Measurements from ENCODE around the gene C11orf52. TPM values are rescaled to one million over a fixed set of nuclear protein-coding genes. Genes with fewer than 3 reads are reported as not detected.

C11orf52 gene
- total RNA-seq, 1 experiment from 2014 or later = 2.0 TPM

GRCh38 chr11:111913997-111914396 lies 4.7 kb upstream of the C11orf52 start:
- no peak for DNase-seq (ENCODE audit: unreplicated experiment)
- no peaks in the 10 kb centered on the region for H3K27me3 Mint-ChIP-seq (ENCODE audit: insufficient read depth, unreplicated experiment)
- H3K4me3 Mint-ChIP-seq (ENCODE audit: unreplicated experiment) = no peak overlapping the region
- TF ChIP-seq CTCF (IDR thresholded peaks at IDR 0.05; ENCODE audit: unreplicated experiment) = no peak
- no peak overlapping the region for H3K27ac Mint-ChIP-seq (ENCODE audit: low read depth, unreplicated experiment)
- intact Hi-C loops (cut with micrococcal nuclease) = no loop called here
- no TSS peak for BruUV-seq (replicated peaks)
- POLR2A ChIA-PET = interaction anchor here (0.6 to 4.6 kb wide), 3 partner anchors 13 to 34 kb away, joined by 4 to 41 read pairs (median 12); partner anchors contain the start of genes CFAP68 and FDXACB1
- H3K4me1 Mint-ChIP-seq (ENCODE audit: insufficient read depth, unreplicated experiment) = peaks cover 29% of the 10 kb centered on the region
- H3K36me3 Mint-ChIP-seq (ENCODE audit: insufficient read depth, unreplicated experiment) = peaks cover 3% of the 10 kb centered on the region
- H3K9me3 Mint-ChIP-seq (ENCODE audit: unreplicated experiment) = no peaks in the 10 kb centered on the region
- CTCF ChIA-PET = interaction anchor here (1.2 to 1.9 kb wide), 2 partner anchors 37 to 68 kb away, joined by 3 to 9 read pairs; no protein-coding TSS in a partner anchor

- no peak for DNase-seq (ENCODE audit: unreplicated experiment)
- no TSS peak for BruUV-seq (replicated peaks)
- Mint-ChIP-seq H3K27me3 (ENCODE audit: insufficient read depth, unreplicated experiment) (no peaks in the 10 kb centered on the region), H3K36me3 (ENCODE audit: insufficient read depth, unreplicated experiment) (peaks cover 4% of the 10 kb centered on the region), H3K4me3 (ENCODE audit: unreplicated experiment) (no peak overlapping the region), H3K4me1 (ENCODE audit: insufficient read depth, unreplicated experiment) (peaks cover 17% of the 10 kb centered on the region), H3K9me3 (ENCODE audit: unreplicated experiment) (no peaks in the 10 kb centered on the region), H3K27ac (ENCODE audit: low read depth, unreplicated experiment) (no peak overlapping the region)
- POLR2A ChIA-PET = interaction anchor here (1.1 kb wide), 1 partner anchor 45 kb away, joined by 3 read pairs; the partner anchor contains the start of gene ALG9
- CTCF ChIA-PET = no interaction called here
- intact Hi-C loops (cut with micrococcal nuclease) = no loop called here
- TF ChIP-seq CTCF (IDR thresholded peaks at IDR 0.05; ENCODE audit: unreplicated experiment) = no peak
Observed at GRCh38 chr11:111916768-111917167, 1.9 kb upstream of the C11orf52 start.

GRCh38 chr11:111917312-111917711 lies 1.4 kb upstream of the C11orf52 start:
- no peak for TF ChIP-seq CTCF (IDR thresholded peaks at IDR 0.05; ENCODE audit: unreplicated experiment)
- Mint-ChIP-seq H3K27me3 (ENCODE audit: insufficient read depth, unreplicated experiment) (no peaks in the 10 kb centered on the region), H3K4me3 (ENCODE audit: unreplicated experiment) (no peak overlapping the region), H3K27ac (ENCODE audit: low read depth, unreplicated experiment) (no peak overlapping the region), H3K9me3 (ENCODE audit: unreplicated experiment) (no peaks in the 10 kb centered on the region), H3K36me3 (ENCODE audit: insufficient read depth, unreplicated experiment) (peaks cover 4% of the 10 kb centered on the region), H3K4me1 (ENCODE audit: insufficient read depth, unreplicated experiment) (peaks cover 11% of the 10 kb centered on the region)
- ChIA-PET CTCF (no interaction called here), POLR2A (interaction anchor here (0.6 to 2.1 kb wide), 3 partner anchors 9 to 46 kb away, joined by 3 to 17 read pairs (median 3); partner anchors contain the start of gene ALG9)
- intact Hi-C loops (cut with micrococcal nuclease) = no loop called here
- BruUV-seq (replicated peaks) = no TSS peak
- DNase-seq (ENCODE audit: unreplicated experiment) = no peak

- ChIA-PET CTCF (no interaction called here), POLR2A (interaction anchor here (0.6 to 2.1 kb wide), 5 partner anchors 9 to 60 kb away, joined by 3 to 17 read pairs (median 7); partner anchors contain the start of genes ALG9 and CFAP68)
- H3K4me1 Mint-ChIP-seq (ENCODE audit: insufficient read depth, unreplicated experiment) = peaks cover 12% of the 10 kb centered on the region
- BruUV-seq (replicated peaks) = no TSS peak
- no peak for TF ChIP-seq CTCF (IDR thresholded peaks at IDR 0.05; ENCODE audit: unreplicated experiment)
- H3K4me3 Mint-ChIP-seq (ENCODE audit: unreplicated experiment) = no peak overlapping the region
- DNase-seq (ENCODE audit: unreplicated experiment) = no peak
- H3K27me3 Mint-ChIP-seq (ENCODE audit: insufficient read depth, unreplicated experiment) = no peaks in the 10 kb centered on the region
- H3K9me3 Mint-ChIP-seq (ENCODE audit: unreplicated experiment) = no peaks in the 10 kb centered on the region
- intact Hi-C loops (cut with micrococcal nuclease) = loop anchor here (2.0 kb wide), 1 partner anchor 39 kb away; the partner anchor contains the start of genes CFAP68 and FDXACB1
- peaks cover 4% of the 10 kb centered on the region for H3K36me3 Mint-ChIP-seq (ENCODE audit: insufficient read depth, unreplicated experiment)
- H3K27ac Mint-ChIP-seq (ENCODE audit: low read depth, unreplicated experiment) = no peak overlapping the region
Observed at GRCh38 chr11:111917788-111918187, 925 bp upstream of the C11orf52 start.
